ENCODE results near the gene NDRG3.

GRCh38 chr20:36646678-36647077 is 99.2 kb downstream of the NDRG3 start:
- TF ChIP-seq CTCF (IDR thresholded peaks at IDR 0.05; ENCODE audit: insufficient read depth, low read length) (no peak), REST (IDR thresholded peaks at IDR 0.05; ENCODE audit: insufficient replicate concordance, low read depth) (no peak)
